GM12878 (cell line): ENCODE measurements around the gene MAP3K6.

Experiments used
- ATF2 ChIP-seq: IDR thresholded peaks from 2 replicates; pipeline ENCODE4 v1.6.1; 2012; ENCODE audit warnings: low read length, inconsistent platforms
- ATF3 ChIP-seq: IDR thresholded peaks from 2 replicates; pipeline ENCODE4 v1.6.1; 2011; ENCODE audit warnings: low read depth, mild to moderate bottlenecking, low read length, moderate library complexity, borderline replicate concordance; ENCODE audit errors: extremely low read depth
- ATF7 ChIP-seq: fragments of 450-650 bp; IDR thresholded peaks from 2 replicates; pipeline ENCODE4 v1.6.1; 2016; ENCODE audit warnings: low read depth, mild to moderate bottlenecking
- BACH1 ChIP-seq: fragments of 450-650 bp; IDR thresholded peaks from 2 replicates; pipeline ENCODE4 v1.6.1; 2017; ENCODE audit warnings: mild to moderate bottlenecking, borderline replicate concordance
- CREM ChIP-seq: IDR thresholded peaks from 2 replicates; pipeline ENCODE4 v1.6.1; 2014; ENCODE audit warnings: antibody characterized with exemption, low read depth
- CTCF ChIP-seq, 3 experiments: IDR thresholded peaks in 2 of 3; conservative IDR thresholded peaks in 1 of 3; 2 replicates each; pipeline ENCODE4 v1.5.1; 2011; ENCODE audit warnings: low read depth in 3 of 3, low read length in 3 of 3, mild to moderate bottlenecking in 3 of 3, control low read depth in 2 of 3, moderate library complexity in 2 of 3, inconsistent platforms in 1 of 3, mixed read lengths in 1 of 3; ENCODE audit not compliant: control insufficient read depth in 2 of 3, insufficient read depth in 1 of 3; ENCODE audit errors: extremely low read depth in 1 of 3
- JUND ChIP-seq: IDR thresholded peaks from 2 replicates; pipeline ENCODE4 v1.6.1; 2012; ENCODE audit warnings: low read depth, mild to moderate bottlenecking, low read length, improper control_type of control experiment, moderate library complexity
- RAD21 ChIP-seq: IDR thresholded peaks from 2 replicates; pipeline ENCODE4 v1.6.1; 2011; ENCODE audit warnings: mild to moderate bottlenecking, low read depth, low read length, moderate library complexity; ENCODE audit not compliant: insufficient read depth
- RCOR1 ChIP-seq: conservative IDR thresholded peaks from 2 replicates; pipeline ENCODE4 v1.6.1; 2012; ENCODE audit warnings: low read depth, low read length, improper control_type of control experiment
- SRF ChIP-seq, 2 experiments: IDR thresholded peaks; 2 replicates each; pipeline ENCODE4 v1.6.1; 2011; ENCODE audit warnings: low read depth in 2 of 2, low read length in 2 of 2, mild to moderate bottlenecking in 1 of 2, moderate library complexity in 1 of 2
- USF2 ChIP-seq: IDR thresholded peaks from 2 replicates; pipeline ENCODE4 v1.6.1; 2011; ENCODE audit warnings: low read depth, low read length, improper control_type of control experiment, borderline replicate concordance
- WRNIP1 ChIP-seq: IDR thresholded peaks from 2 replicates; pipeline ENCODE4 v1.6.1; 2011; ENCODE audit warnings: low read depth, low read length, improper control_type of control experiment, borderline replicate concordance

- TF ChIP-seq RAD21 (no peak), CTCF (IDR thresholded peaks at IDR 0.05 in 2 of 3, conservative IDR thresholded peaks at IDR 0.05 in 1 of 3; ENCODE audit: control insufficient read depth in 2 of 3, extremely low read depth in 1 of 3, insufficient read depth in 1 of 3, low read depth in 3 of 3, low read length in 3 of 3) (no peak), JUND (no peak), RCOR1 (no peak), BACH1 (no peak), ATF2 (no peak), USF2 (no peak), SRF (IDR thresholded peaks at IDR 0.05; ENCODE audit: low read depth in 2 of 2, low read length in 2 of 2) (no peak), CREM (no peak), WRNIP1 (no peak), ATF3 (no peak), ATF7 (no peak)
These were observed 38.3 kb upstream of the MAP3K6 start for GRCh38 chr1:27405074-27405473.
